ENCODE measurements around the gene FKBP7. TPM values are rescaled to one million over a fixed set of nuclear protein-coding genes. Genes with fewer than 3 reads are reported as not detected.
"Not testable (repeated sequence)": the region's sequence is repeated elsewhere in the genome, so short reads cannot be mapped to it uniquely, and the experiment has no call there.

FKBP7 gene
- 1 to 10 TPM; 2.6 to 3.6 TPM for total RNA-seq

GRCh38 chr2:178478439-178479274 is at the start of gene FKBP7:
FKBP7 (minus strand) TSS chr2:178478600; CDS start chr2:178478499, 101 bp downstream.
- no peaks in the 10 kb centered on the region for H3K27me3 Mint-ChIP-seq (ENCODE audit: low read depth)
- ATAC-seq (peak; percentile 73), DNase-seq (peak; percentile 88)
- peaks cover 42% of the 10 kb centered on the region for H3K4me1 Mint-ChIP-seq (ENCODE audit: low read depth)
- ChIA-PET CTCF (interaction anchor here (0.7 to 4.1 kb wide), 10 partner anchors 9 to 341 kb away, joined by 3 to 33 read pairs (median 4); partner anchors contain the start of genes PJVK and PRKRA), POLR2A (interaction anchor here (1.1 kb wide), 1 partner anchor 28 kb away, joined by 3 read pairs; the partner anchor contains the start of genes PJVK and PRKRA)
- H3K9me3 Mint-ChIP-seq (ENCODE audit: insufficient read depth) = no peaks in the 10 kb centered on the region
- peak within 1 kb of the TSS; percentile 98 for H3K4me3 Mint-ChIP-seq
- peak within 1 kb of the TSS; percentile 99 for H3K27ac Mint-ChIP-seq
- H3K36me3 Mint-ChIP-seq (ENCODE audit: low read depth) = peaks cover 6% of the 10 kb centered on the region

GRCh38 chr2:178527592-178527991 is 49.2 kb upstream of the FKBP7 start:
- no peak overlapping the region for H3K4me3 Mint-ChIP-seq
- ChIA-PET POLR2A (no interaction called here), CTCF (interaction anchor here (1.0 to 1.8 kb wide), 2 partner anchors 10 to 130 kb away, joined by 3 to 7 read pairs; no protein-coding TSS in a partner anchor)
- no peak for ATAC-seq
- no peaks in the 10 kb centered on the region for H3K9me3 Mint-ChIP-seq (ENCODE audit: insufficient read depth)
- H3K4me1 Mint-ChIP-seq (ENCODE audit: low read depth) = peaks cover 36% of the 10 kb centered on the region
- H3K36me3 Mint-ChIP-seq (ENCODE audit: low read depth) = peaks cover 37% of the 10 kb centered on the region
- no peak overlapping the region for H3K27ac Mint-ChIP-seq
- no peak for DNase-seq
- H3K27me3 Mint-ChIP-seq (ENCODE audit: low read depth) = no peaks in the 10 kb centered on the region

- Mint-ChIP-seq H3K27ac (no peak overlapping the region), H3K4me3 (no peak overlapping the region), H3K27me3 (ENCODE audit: low read depth) (no peaks in the 10 kb centered on the region), H3K4me1 (ENCODE audit: low read depth) (peaks cover 34% of the 10 kb centered on the region), H3K9me3 (ENCODE audit: insufficient read depth) (no peaks in the 10 kb centered on the region), H3K36me3 (ENCODE audit: low read depth) (peaks cover 30% of the 10 kb centered on the region)
- no peak for DNase-seq
- ATAC-seq = no peak
- ChIA-PET CTCF (interaction anchor here (1.1 kb wide), 1 partner anchor 10 kb away, joined by 5 read pairs; no protein-coding TSS in a partner anchor), POLR2A (no interaction called here)
These were observed 47.9 kb upstream of the FKBP7 start for GRCh38 chr2:178526256-178526655.

- H3K9me3 Mint-ChIP-seq (ENCODE audit: insufficient read depth); DNase-seq; ATAC-seq; H3K27me3 Mint-ChIP-seq (ENCODE audit: low read depth); H3K27ac Mint-ChIP-seq; POLR2A ChIA-PET; H3K4me3 Mint-ChIP-seq: not testable (repeated sequence)
- CTCF ChIA-PET = interaction anchor here (1.1 kb wide), 1 partner anchor 9 kb away, joined by 5 read pairs; no protein-coding TSS in a partner anchor
- peaks cover 26% of the 10 kb centered on the region for H3K4me1 Mint-ChIP-seq (ENCODE audit: low read depth)
- H3K36me3 Mint-ChIP-seq (ENCODE audit: low read depth) = peaks cover 27% of the 10 kb centered on the region
These were observed 47.1 kb upstream of the FKBP7 start for GRCh38 chr2:178525460-178525859.

GRCh38 chr2:178525010-178525409 is 46.6 kb upstream of the FKBP7 start:
- ATAC-seq = not testable (repeated sequence)

GRCh38 chr2:178523596-178524134 is 45.3 kb upstream of the FKBP7 start:
- CTCF ChIA-PET = interaction anchor here (1.1 to 3.0 kb wide), 9 partner anchors 17 to 109 kb away, joined by 3 to 33 read pairs (median 6); partner anchors contain the start of genes PJVK, PLEKHA3 and PRKRA
- peaks cover 28% of the 10 kb centered on the region for H3K36me3 Mint-ChIP-seq (ENCODE audit: low read depth)
- peak overlapping the region; percentile 90 for H3K27ac Mint-ChIP-seq
- POLR2A ChIA-PET = interaction anchor here (1.3 kb wide), 1 partner anchor 44 kb away, joined by 4 read pairs; no protein-coding TSS in a partner anchor
- no peak for DNase-seq
- no peaks in the 10 kb centered on the region for H3K27me3 Mint-ChIP-seq (ENCODE audit: low read depth)
- H3K4me3 Mint-ChIP-seq = peak overlapping the region; percentile 93
- ATAC-seq = peak; percentile 50
- peaks cover 21% of the 10 kb centered on the region for H3K4me1 Mint-ChIP-seq (ENCODE audit: low read depth)
- H3K9me3 Mint-ChIP-seq (ENCODE audit: insufficient read depth) = no peaks in the 10 kb centered on the region

More at GRCh38 chr2:178525010-178525409, 46.6 kb upstream of the FKBP7 start:
- CTCF ChIA-PET = interaction anchor here (3.0 kb wide), 1 partner anchor 44 kb away, joined by 33 read pairs; the partner anchor contains the start of gene PLEKHA3
- Mint-ChIP-seq H3K36me3 (ENCODE audit: low read depth) (peaks cover 27% of the 10 kb centered on the region), H3K4me1 (ENCODE audit: low read depth) (peaks cover 23% of the 10 kb centered on the region)
- H3K27ac Mint-ChIP-seq; H3K27me3 Mint-ChIP-seq (ENCODE audit: low read depth); POLR2A ChIA-PET; H3K4me3 Mint-ChIP-seq; DNase-seq; H3K9me3 Mint-ChIP-seq (ENCODE audit: insufficient read depth): not testable (repeated sequence)

GRCh38 chr2:178522950-178523595 is 44.7 kb upstream of the FKBP7 start:
- peak overlapping the region; percentile 90 for H3K27ac Mint-ChIP-seq
- H3K4me3 Mint-ChIP-seq = peak overlapping the region; percentile 93
- H3K4me1 Mint-ChIP-seq (ENCODE audit: low read depth) = peaks cover 21% of the 10 kb centered on the region
- DNase-seq (peak; percentile 89), ATAC-seq (peak; percentile 96)
- no peaks in the 10 kb centered on the region for H3K9me3 Mint-ChIP-seq (ENCODE audit: insufficient read depth)
- no peaks in the 10 kb centered on the region for H3K27me3 Mint-ChIP-seq (ENCODE audit: low read depth)
- CTCF ChIA-PET = interaction anchor here (0.6 to 3.0 kb wide), 13 partner anchors 10 to 129 kb away, joined by 3 to 33 read pairs (median 4); partner anchors contain the start of genes PJVK, PLEKHA3 and PRKRA
- POLR2A ChIA-PET = interaction anchor here (1.3 kb wide), 1 partner anchor 43 kb away, joined by 4 read pairs; no protein-coding TSS in a partner anchor
- H3K36me3 Mint-ChIP-seq (ENCODE audit: low read depth) = peaks cover 29% of the 10 kb centered on the region

GRCh38 chr2:178521304-178522150 is 43.1 kb upstream of the FKBP7 start:
- no peak for DNase-seq
- H3K27ac Mint-ChIP-seq = no peak overlapping the region
- CTCF ChIA-PET = interaction anchor here (0.9 kb wide), 1 partner anchor 62 kb away, joined by 3 read pairs; no protein-coding TSS in a partner anchor
- POLR2A ChIA-PET = no interaction called here
- H3K9me3 Mint-ChIP-seq (ENCODE audit: insufficient read depth) = no peaks in the 10 kb centered on the region
- H3K27me3 Mint-ChIP-seq (ENCODE audit: low read depth) = no peaks in the 10 kb centered on the region
- H3K4me1 Mint-ChIP-seq (ENCODE audit: low read depth) = peaks cover 18% of the 10 kb centered on the region
- H3K4me3 Mint-ChIP-seq = no peak overlapping the region
- ATAC-seq = no peak
- H3K36me3 Mint-ChIP-seq (ENCODE audit: low read depth) = peaks cover 21% of the 10 kb centered on the region

- DNase-seq = no peak
- peaks cover 19% of the 10 kb centered on the region for H3K4me1 Mint-ChIP-seq (ENCODE audit: low read depth)
- H3K36me3 Mint-ChIP-seq (ENCODE audit: low read depth) = peaks cover 24% of the 10 kb centered on the region
- H3K27me3 Mint-ChIP-seq (ENCODE audit: low read depth) = no peaks in the 10 kb centered on the region
- ATAC-seq = no peak
- no peaks in the 10 kb centered on the region for H3K9me3 Mint-ChIP-seq (ENCODE audit: insufficient read depth)
- H3K4me3 Mint-ChIP-seq = no peak overlapping the region
- POLR2A ChIA-PET = no interaction called here
- CTCF ChIA-PET = interaction anchor here (1.8 kb wide), 1 partner anchor 10 kb away, joined by 7 read pairs; no protein-coding TSS in a partner anchor
- H3K27ac Mint-ChIP-seq = no peak overlapping the region
These were observed 39.1 kb upstream of the FKBP7 start for GRCh38 chr2:178517496-178517895.

- H3K36me3 Mint-ChIP-seq (ENCODE audit: low read depth) = peaks cover 22% of the 10 kb centered on the region
- peak overlapping the region; percentile 55 for H3K27ac Mint-ChIP-seq
- peaks cover 19% of the 10 kb centered on the region for H3K4me1 Mint-ChIP-seq (ENCODE audit: low read depth)
- ChIA-PET POLR2A (no interaction called here), CTCF (no interaction called here)
- DNase-seq (peak; percentile 42), ATAC-seq (peak; percentile 71)
- H3K4me3 Mint-ChIP-seq = no peak overlapping the region
- no peaks in the 10 kb centered on the region for H3K9me3 Mint-ChIP-seq (ENCODE audit: insufficient read depth)
- H3K27me3 Mint-ChIP-seq (ENCODE audit: low read depth) = no peaks in the 10 kb centered on the region
These were observed 36.3 kb upstream of the FKBP7 start for GRCh38 chr2:178514664-178515063.
